ENCODE results near the gene FMNL2.

GRCh38 chr2:152525277-152525838 lies 190.4 kb downstream of the FMNL2 start:
- TF ChIP-seq, protein P1, sequence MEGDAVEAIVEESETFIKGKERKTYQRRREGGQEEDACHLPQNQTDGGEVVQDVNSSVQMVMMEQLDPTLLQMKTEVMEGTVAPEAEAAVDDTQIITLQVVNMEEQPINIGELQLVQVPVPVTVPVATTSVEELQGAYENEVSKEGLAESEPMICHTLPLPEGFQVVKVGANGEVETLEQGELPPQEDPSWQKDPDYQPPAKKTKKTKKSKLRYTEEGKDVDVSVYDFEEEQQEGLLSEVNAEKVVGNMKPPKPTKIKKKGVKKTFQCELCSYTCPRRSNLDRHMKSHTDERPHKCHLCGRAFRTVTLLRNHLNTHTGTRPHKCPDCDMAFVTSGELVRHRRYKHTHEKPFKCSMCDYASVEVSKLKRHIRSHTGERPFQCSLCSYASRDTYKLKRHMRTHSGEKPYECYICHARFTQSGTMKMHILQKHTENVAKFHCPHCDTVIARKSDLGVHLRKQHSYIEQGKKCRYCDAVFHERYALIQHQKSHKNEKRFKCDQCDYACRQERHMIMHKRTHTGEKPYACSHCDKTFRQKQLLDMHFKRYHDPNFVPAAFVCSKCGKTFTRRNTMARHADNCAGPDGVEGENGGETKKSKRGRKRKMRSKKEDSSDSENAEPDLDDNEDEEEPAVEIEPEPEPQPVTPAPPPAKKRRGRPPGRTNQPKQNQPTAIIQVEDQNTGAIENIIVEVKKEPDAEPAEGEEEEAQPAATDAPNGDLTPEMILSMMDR (IDR thresholded peaks at IDR 0.05): no peak
- TF ChIP-seq POLR2A (IDR thresholded peaks at IDR 0.05): no peak

Data from thyroid gland (tissue), 4 donors.